ENCODE measurements around the gene KTN1. TPM values are rescaled to one million over a fixed set of nuclear protein-coding genes. Genes with fewer than 3 reads are reported as not detected.

Gene KTN1
- total RNA-seq, 2 experiments from 2014 or later = 107 to 113 TPM

GRCh38 chr14:55697414-55697861, 117.4 kb downstream of the KTN1 start:
- intact Hi-C loops (cut with micrococcal nuclease) = no loop called here
- no peak for ATAC-seq
- POLR2A ChIA-PET = no interaction called here

DNA sequence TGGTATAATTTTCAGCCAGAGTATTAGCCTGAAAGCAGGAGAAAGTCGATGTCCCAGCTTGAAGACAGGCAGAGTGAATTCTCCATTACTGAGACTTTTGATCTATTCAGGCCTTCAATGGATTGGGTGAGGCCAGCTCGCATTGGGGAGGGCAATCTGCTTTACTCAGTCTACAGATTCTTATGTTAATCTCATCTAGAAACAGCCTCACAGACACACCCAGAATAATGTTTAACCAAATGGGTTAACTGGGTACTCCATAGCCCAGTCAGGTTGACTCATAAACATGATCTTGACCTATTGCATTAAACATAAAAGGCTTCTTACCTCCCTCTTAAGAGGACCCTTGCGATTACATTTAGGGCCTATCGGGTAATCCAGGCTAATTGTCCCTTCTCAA, 118.0 kb downstream of the KTN1 start:
- H3K9me3 Mint-ChIP-seq = no peaks in the 10 kb centered on the region
- no peak overlapping the region for H3K4me3 Mint-ChIP-seq
- H3K36me3 Mint-ChIP-seq (ENCODE audit: low read depth) = peaks cover 2% of the 10 kb centered on the region
- H3K27me3 Mint-ChIP-seq = no peaks in the 10 kb centered on the region
- TF ChIP-seq CTCF (IDR thresholded peaks at IDR 0.05) = no peak
- ATAC-seq (no peak), DNase-seq (no peak)
- ChIA-PET CTCF (no interaction called here), POLR2A (no interaction called here)
- intact Hi-C loops (cut with micrococcal nuclease) = no loop called here
- H3K27ac Mint-ChIP-seq = no peak overlapping the region
- no peaks in the 10 kb centered on the region for H3K4me1 Mint-ChIP-seq (ENCODE audit: low read depth)

More at GRCh38 chr14:55697414-55697861, 117.4 kb downstream of the KTN1 start:
- H3K27me3 Mint-ChIP-seq = no peaks in the 10 kb centered on the region
- no peaks in the 10 kb centered on the region for H3K9me3 Mint-ChIP-seq
- CTCF ChIA-PET = no interaction called here
- DNase-seq = no peak
- no peak overlapping the region for H3K27ac Mint-ChIP-seq
- H3K4me3 Mint-ChIP-seq = no peak overlapping the region
- no peak for TF ChIP-seq CTCF (IDR thresholded peaks at IDR 0.05)
- no peaks in the 10 kb centered on the region for H3K4me1 Mint-ChIP-seq (ENCODE audit: low read depth)
- H3K36me3 Mint-ChIP-seq (ENCODE audit: low read depth) = peaks cover 2% of the 10 kb centered on the region

GRCh38 chr14:55699131-55700057, 119.4 kb downstream of the KTN1 start:
- Mint-ChIP-seq H3K9me3 (no peaks in the 10 kb centered on the region), H3K27me3 (no peaks in the 10 kb centered on the region), H3K36me3 (ENCODE audit: low read depth) (peaks cover 2% of the 10 kb centered on the region), H3K27ac (no peak overlapping the region), H3K4me3 (no peak overlapping the region), H3K4me1 (ENCODE audit: low read depth) (no peaks in the 10 kb centered on the region)
- CTCF ChIA-PET = no interaction called here
- DNase-seq (no peak), ATAC-seq (no peak)
- POLR2A ChIA-PET = no interaction called here
- intact Hi-C loops (cut with micrococcal nuclease) = no loop called here
- no peak for TF ChIP-seq CTCF (IDR thresholded peaks at IDR 0.05)

DNA sequence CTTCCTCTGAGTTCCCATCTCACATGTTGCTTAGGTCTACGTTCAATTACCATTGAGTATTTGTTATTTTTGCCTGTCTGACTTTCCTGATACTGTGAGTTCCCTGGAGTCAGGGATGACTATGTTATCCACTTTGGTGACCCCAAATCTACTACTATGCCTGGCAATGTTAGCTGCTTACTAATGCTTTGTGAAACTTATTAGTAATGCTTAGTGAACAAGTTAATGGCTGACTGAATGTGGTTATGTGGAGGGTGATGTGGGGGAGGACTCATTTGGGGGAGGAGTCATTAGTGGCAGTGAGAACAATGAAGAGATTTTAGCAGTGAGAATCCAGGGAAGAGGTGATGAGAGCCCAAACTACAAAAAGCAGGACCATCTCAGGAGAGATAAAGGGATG, 121.6 kb downstream of the KTN1 start:
- ChIA-PET POLR2A (no interaction called here), CTCF (no interaction called here)
- Mint-ChIP-seq H3K4me1 (ENCODE audit: low read depth) (no peaks in the 10 kb centered on the region), H3K4me3 (no peak overlapping the region), H3K27ac (no peak overlapping the region), H3K27me3 (no peaks in the 10 kb centered on the region), H3K36me3 (ENCODE audit: low read depth) (peaks cover 2% of the 10 kb centered on the region), H3K9me3 (no peaks in the 10 kb centered on the region)
- no peak for DNase-seq
- intact Hi-C loops (cut with micrococcal nuclease) = no loop called here
- TF ChIP-seq CTCF (IDR thresholded peaks at IDR 0.05) = no peak
- no peak for ATAC-seq

DNA sequence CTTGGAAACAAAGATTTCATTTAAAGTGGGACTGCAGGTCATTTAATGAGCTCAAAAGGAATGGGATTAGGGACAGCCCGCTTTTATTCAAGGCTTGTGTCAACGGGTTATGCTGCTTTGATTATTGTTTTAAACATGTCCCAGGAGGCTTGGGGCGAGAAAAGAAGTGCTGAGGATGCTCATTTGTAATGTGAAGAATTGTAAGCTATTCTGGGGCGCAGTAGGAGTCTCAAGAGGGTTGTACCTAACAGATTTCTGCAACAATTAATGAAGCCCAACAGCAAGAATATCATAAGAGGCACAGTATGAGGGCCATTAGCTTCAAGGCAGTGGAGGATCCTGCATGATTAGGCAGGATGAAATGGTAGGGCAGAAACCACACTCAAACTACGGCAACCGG, 122.5 kb downstream of the KTN1 start:
- no peak for TF ChIP-seq CTCF (IDR thresholded peaks at IDR 0.05)
- no peak for DNase-seq
- no peaks in the 10 kb centered on the region for H3K27me3 Mint-ChIP-seq
- H3K4me3 Mint-ChIP-seq = no peak overlapping the region
- H3K4me1 Mint-ChIP-seq (ENCODE audit: low read depth) = no peaks in the 10 kb centered on the region
- intact Hi-C loops (cut with micrococcal nuclease) = no loop called here
- no peaks in the 10 kb centered on the region for H3K9me3 Mint-ChIP-seq
- POLR2A ChIA-PET = no interaction called here
- no peak overlapping the region for H3K27ac Mint-ChIP-seq
- peaks cover 2% of the 10 kb centered on the region for H3K36me3 Mint-ChIP-seq (ENCODE audit: low read depth)
- ATAC-seq = no peak
- CTCF ChIA-PET = interaction anchor here (0.6 kb wide), 1 partner anchor 257 kb away, joined by 3 read pairs; no protein-coding TSS in a partner anchor
